DMS 273 treated with DMSO at 0.1 percent for 48 hours (cell line): ENCODE measurements around the gene CDH4.

Experiments used
- DNase-seq: peaks from one replicate; lab custom pipeline; 2025; lab: John Stamatoyannopoulos, UW

CDH4 gene

DNA sequence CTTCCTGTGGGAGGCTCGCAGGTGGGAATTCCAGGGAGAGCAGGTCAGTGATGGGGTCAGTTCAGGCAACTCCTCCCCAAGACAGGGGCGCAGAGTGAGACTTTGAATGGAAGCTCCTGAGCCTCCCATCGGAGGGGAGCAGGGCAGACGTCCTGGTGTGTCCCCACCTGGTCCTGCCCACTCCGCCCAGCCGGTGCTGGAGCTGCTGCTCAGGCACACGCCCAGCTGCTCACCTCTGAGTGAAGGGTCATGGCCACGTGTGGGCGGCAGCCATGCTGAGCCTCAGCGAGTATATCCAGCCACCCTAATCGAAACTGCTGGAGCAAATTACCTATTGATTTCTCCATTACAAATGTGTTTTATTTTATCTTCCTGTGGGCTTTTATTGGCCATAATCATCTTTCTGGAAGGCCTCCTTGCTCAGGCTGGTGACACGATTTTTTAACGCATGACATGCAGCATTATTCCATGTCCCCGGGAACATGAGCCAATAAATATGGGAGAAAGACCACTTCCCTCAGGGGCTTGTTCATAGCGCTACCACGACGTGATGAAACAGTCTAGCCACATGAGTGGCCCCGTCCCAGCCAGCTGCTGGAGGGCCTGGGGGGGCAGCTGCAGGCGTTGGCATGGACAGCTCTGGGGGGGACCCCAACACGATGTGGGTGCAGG, 665.5 kb downstream of the CDH4 start:
- no peak for DNase-seq

DNA sequence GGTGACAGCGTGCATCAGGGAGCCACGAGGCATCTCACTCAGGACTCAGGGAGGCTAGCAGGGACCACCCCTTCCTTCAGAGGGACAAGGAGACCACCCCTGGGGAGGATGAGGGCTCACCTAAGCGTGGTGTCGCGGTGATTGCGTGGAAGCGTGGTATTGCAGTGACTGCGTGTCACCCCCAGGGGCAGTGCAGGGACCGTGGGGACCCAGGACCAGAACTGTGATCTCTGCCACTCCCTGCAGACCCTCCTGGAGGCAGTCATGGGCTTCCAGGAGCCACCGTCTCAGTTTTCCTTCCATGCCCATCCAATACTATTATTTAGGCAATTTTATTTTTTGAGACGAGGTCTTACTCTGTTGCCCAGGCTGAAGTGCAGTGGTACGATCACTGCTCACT, 666.5 kb downstream of the CDH4 start:
- no peak for DNase-seq

GRCh38 chr20:61919239-61919638, 667.2 kb downstream of the CDH4 start:
- no peak for DNase-seq

- no peak for DNase-seq
Measured at GRCh38 chr20:61919675-61920365, 667.8 kb downstream of the CDH4 start.

- DNase-seq = no peak
Measured at GRCh38 chr20:61922411-61922810, 670.4 kb downstream of the CDH4 start.

DNA sequence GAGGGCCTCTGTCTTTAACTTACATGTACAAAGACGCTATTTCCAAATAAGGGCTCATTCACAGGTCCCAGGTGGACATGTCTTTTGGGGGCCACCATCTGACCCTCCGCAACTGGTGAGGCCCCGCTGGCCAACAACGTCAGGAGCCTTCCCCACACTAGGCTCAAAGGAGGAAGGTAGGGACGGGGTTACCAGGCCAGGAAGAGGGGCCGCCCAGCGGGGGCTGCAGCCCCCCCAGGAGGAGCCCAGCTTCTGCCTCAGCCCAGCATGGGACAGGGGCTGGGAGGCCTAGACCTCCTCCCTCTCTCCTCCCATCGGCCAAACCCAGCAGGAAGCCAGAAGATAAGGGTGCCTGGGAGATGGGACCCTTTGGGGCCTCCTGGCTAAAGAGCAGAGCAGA, 670.9 kb downstream of the CDH4 start:
- DNase-seq = no peak

- no peak for DNase-seq
Measured at GRCh38 chr20:61923371-61924166, 671.5 kb downstream of the CDH4 start.

- no peak for DNase-seq
Measured at GRCh38 chr20:61924211-61924857, 672.3 kb downstream of the CDH4 start.

- DNase-seq = no peak
Measured at GRCh38 chr20:61924858-61925554, 672.9 kb downstream of the CDH4 start.

DNA sequence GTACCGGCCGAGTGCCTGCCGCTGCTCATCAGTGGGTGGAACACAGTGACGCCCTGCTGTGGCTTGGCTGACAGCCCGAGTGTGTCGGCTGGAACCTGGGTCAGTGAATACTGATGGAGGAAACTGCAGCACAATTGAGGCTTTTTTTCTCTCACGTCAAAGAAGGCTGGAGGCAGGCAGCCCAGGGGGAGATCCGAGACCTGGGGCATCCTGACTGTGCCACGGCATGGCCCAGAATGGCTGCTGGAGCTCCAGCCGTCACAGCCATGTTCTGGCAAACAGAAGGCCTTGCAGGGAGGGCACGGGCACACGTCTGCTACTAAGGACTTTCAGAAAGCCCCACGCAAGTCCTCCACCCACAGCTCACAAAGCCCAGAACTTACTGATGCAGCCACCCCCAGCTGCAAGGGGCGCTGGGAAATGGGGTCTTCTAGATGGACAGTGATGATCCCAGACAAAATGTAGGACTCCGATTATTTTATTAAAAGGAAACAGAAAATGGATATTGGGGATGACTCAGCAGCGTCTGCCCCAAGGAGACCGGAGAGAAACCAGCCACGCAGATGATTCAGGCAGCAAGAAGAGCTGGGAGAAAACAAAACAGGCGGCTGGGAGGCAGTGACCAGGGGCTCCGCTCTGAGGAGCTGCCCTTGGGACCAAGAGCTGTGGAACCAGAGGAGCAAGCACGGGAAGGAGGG, 673.6 kb downstream of the CDH4 start:
- DNase-seq = no peak

- DNase-seq = no peak
Measured at GRCh38 chr20:61926253-61926613, 674.2 kb downstream of the CDH4 start.

DNA sequence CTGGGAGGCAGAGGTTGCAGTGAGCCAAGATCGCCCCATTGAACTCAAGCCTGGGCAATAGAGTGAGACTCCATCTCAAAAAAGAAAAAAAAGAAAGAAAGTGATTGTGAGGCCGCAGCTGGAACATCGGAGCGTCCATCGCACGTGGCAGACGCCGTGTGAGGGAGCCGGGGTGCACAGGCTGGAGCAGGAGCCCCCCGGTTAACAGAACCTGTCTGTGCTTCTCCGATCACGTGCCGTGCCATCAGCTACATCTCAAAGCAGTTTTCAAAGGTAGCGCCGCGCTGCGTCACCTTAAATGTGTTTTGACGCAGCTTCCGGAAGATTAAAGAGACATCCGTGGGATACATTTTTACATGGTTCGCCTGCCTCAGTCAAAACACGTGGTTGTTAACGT, 674.7 kb downstream of the CDH4 start:
- no peak for DNase-seq

- no peak for DNase-seq
Measured at GRCh38 chr20:61927193-61927825, 675.2 kb downstream of the CDH4 start.

- DNase-seq = no peak
Measured at GRCh38 chr20:61927826-61928541, 675.9 kb downstream of the CDH4 start.

- no peak for DNase-seq
Measured at GRCh38 chr20:61929561-61929960, 677.5 kb downstream of the CDH4 start.

- no peak for DNase-seq
Measured at GRCh38 chr20:61929971-61930666, 678.1 kb downstream of the CDH4 start.

- no peak for DNase-seq
Measured at GRCh38 chr20:61930776-61931475, 678.9 kb downstream of the CDH4 start.

- DNase-seq = no peak
Measured at GRCh38 chr20:61931476-61932198, 679.6 kb downstream of the CDH4 start.
